Left lung (tissue), 10 donors: ENCODE results near the gene CRTC3. TPM values are rescaled to one million over a fixed set of nuclear protein-coding genes. Genes with fewer than 3 reads are reported as not detected.
A peak's percentile ranks its signal among the peaks of the same experiment; 100 is the strongest.

Source experiments
- ATAC-seq: fragments of 200-7000 bp; cut with Tn5 transposase; one replicate; pipeline ENCODE4 v1.9.1; 2020; ENCODE audit warnings: moderate library complexity
- DNase-seq, 4 donors: peaks; one replicate each; pipeline ENCODE4 v3.0.0-alpha.2; 2013 to 2020
- H3K27ac ChIP-seq, 2 donors: fragments of 200-600 bp; sonication (generic) in 1 of 2; one replicate each; pipeline versions ENCODE4 v1.5.0 to v1.8.0; 2020 to 2021
- H3K27me3 ChIP-seq, 2 donors: fragments of 200-600 bp; sonication (generic) in 1 of 2; one replicate each; pipeline versions ENCODE4 v1.5.0 to v1.8.0; 2020 to 2021
- H3K36me3 ChIP-seq, 2 donors: fragments of 200-600 bp; sonication (generic) in 1 of 2; one replicate each; pipeline versions ENCODE4 v1.5.0 to v1.8.0; 2020 to 2021
- H3K4me1 ChIP-seq, 2 donors: fragments of 200-600 bp; one replicate each; pipeline ENCODE4 v1.8.0; 2021
- H3K4me3 ChIP-seq, 2 donors: fragments of 200-600 bp; sonication (generic) in 1 of 2; one replicate each; pipeline versions ENCODE4 v1.5.0 to v1.8.0; 2020 to 2021; ENCODE audit warnings: mild to moderate bottlenecking in 1 of 2
- H3K9me3 ChIP-seq, 2 donors: fragments of 200-600 bp; sonication (generic) in 1 of 2; one replicate each; pipeline versions ENCODE4 v1.5.0 to v1.8.0; 2020 to 2021
- CTCF ChIP-seq, 2 donors: fragments of 200-600 bp; sonication (generic) in 1 of 2; IDR thresholded peaks; one replicate each; pipeline versions ENCODE4 v1.5.0 to v1.8.0; 2021; ENCODE audit warnings: antibody characterized with exemption in 2 of 2
- intact Hi-C, 2 donors: fragments of 100-400 bp; cut with DNase I; formaldehyde crosslinking; loops; one replicate each; pipeline versions ENCODE4 v1.11.2 to v1.14.2; 2022
- polyA plus RNA-seq, 6 donors: library from polyadenylated mRNA; unstranded; fragments of 120-200 nt; gene quantifications; one replicate each; pipeline ENCODE4 v1.2.1, GENCODE V29; 2013; ENCODE audit not compliant: insufficient read length in 6 of 6
- total RNA-seq, 2 donors: library from RNA; stranded (reverse); fragmentation: NEBNext Ultra II Directional; extraction: Animal tissue kit (Norgen Biotek cat#: 25700); gene quantifications; one replicate each; pipeline ENCODE4 v1.2.1, GENCODE V29; 2021
- donor health status: DM: no; HTN: yes; CAD: no.
- donor health status: DM: no; HTN: no; CAD: no.

Gene CRTC3
- total and polyA plus RNA-seq, 8 donors, result 33.0 to 45.2 (median 37.5) TPM

- ATAC-seq (peak; percentile 15), DNase-seq (peak in 2 of 4 donors; percentile 82 to 86)
- no peaks in the 10 kb centered on the region for H3K9me3 ChIP-seq
- H3K4me1 ChIP-seq, result peaks cover 37 to 79% of the 10 kb centered on the region in 2 donors
- peak overlapping the region; percentile 37 to 45 for H3K27ac ChIP-seq
- no peaks in the 10 kb centered on the region for H3K36me3 ChIP-seq
- intact Hi-C loops, result no loop called here
- H3K4me3 ChIP-seq, result no peak overlapping the region
- no peak for TF ChIP-seq CTCF (IDR thresholded peaks at IDR 0.05)
- no peaks in the 10 kb centered on the region for H3K27me3 ChIP-seq
These were observed 31.9 kb downstream of the CRTC3 start for GRCh38 chr15:90561344-90562244.

- TF ChIP-seq CTCF (IDR thresholded peaks at IDR 0.05), result no peak
- H3K4me3 ChIP-seq, result no peak overlapping the region
- peak overlapping the region; percentile 37 to 45 for H3K27ac ChIP-seq
- H3K36me3 ChIP-seq, result no peaks in the 10 kb centered on the region
- intact Hi-C loops, result no loop called here
- no peaks in the 10 kb centered on the region for H3K27me3 ChIP-seq
- no peaks in the 10 kb centered on the region for H3K9me3 ChIP-seq
- peaks cover 33 to 82% of the 10 kb centered on the region in 2 donors for H3K4me1 ChIP-seq
- ATAC-seq (no peak), DNase-seq (no peak)
These were observed 32.9 kb downstream of the CRTC3 start for GRCh38 chr15:90562669-90563068.

DNA sequence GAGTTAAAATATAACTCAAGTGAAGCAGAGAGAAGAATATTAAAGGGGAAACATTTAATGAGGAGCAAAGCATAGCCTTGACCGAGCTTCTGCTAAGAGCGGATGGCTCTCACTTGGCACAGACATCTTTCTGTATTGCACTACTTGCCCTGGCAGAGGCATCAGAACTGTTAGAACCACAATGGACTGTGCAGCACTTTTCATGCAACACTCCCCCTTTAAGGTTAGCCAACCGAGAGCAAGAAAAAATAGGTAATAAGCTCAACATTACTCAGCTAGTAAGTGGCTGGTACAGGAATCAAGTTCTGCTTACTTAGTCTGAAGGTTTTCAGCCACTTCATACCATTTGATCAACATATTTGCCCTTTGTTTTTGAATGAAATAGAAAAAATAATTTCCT, 33.7 kb downstream of the CRTC3 start:
- H3K4me1 ChIP-seq, result peaks cover 25 to 82% of the 10 kb centered on the region in 2 donors
- H3K36me3 ChIP-seq, result no peaks in the 10 kb centered on the region
- TF ChIP-seq CTCF (IDR thresholded peaks at IDR 0.05), result no peak
- DNase-seq, result no peak
- H3K9me3 ChIP-seq, result no peaks in the 10 kb centered on the region
- no peak overlapping the region for H3K4me3 ChIP-seq
- intact Hi-C loops, result no loop called here
- H3K27me3 ChIP-seq, result no peaks in the 10 kb centered on the region
- peak; percentile 16 for ATAC-seq
- peak overlapping the region; percentile 16 to 83 for H3K27ac ChIP-seq

- Histone ChIP-seq H3K4me3 (no peak overlapping the region), H3K9me3 (no peaks in the 10 kb centered on the region), H3K27me3 (no peaks in the 10 kb centered on the region), H3K4me1 (peaks cover 23 to 84% of the 10 kb centered on the region in 2 donors), H3K36me3 (no peaks in the 10 kb centered on the region), H3K27ac (peak overlapping the region; percentile 16 to 83)
- DNase-seq, result no peak
- ATAC-seq, result peak; percentile 12
- TF ChIP-seq CTCF (IDR thresholded peaks at IDR 0.05), result no peak
- intact Hi-C loops, result no loop called here
These were observed 34.3 kb downstream of the CRTC3 start for GRCh38 chr15:90564051-90564450.

GRCh38 chr15:90564590-90564989, 34.9 kb downstream of the CRTC3 start:
- no peak for ATAC-seq
- TF ChIP-seq CTCF (IDR thresholded peaks at IDR 0.05), result no peak
- H3K27me3 ChIP-seq, result no peaks in the 10 kb centered on the region
- H3K4me3 ChIP-seq, result no peak overlapping the region
- H3K27ac ChIP-seq, result peak overlapping the region; percentile 16 to 83
- DNase-seq, result no peak
- intact Hi-C loops, result no loop called here
- H3K9me3 ChIP-seq, result no peaks in the 10 kb centered on the region
- H3K4me1 ChIP-seq, result peaks cover 23 to 86% of the 10 kb centered on the region in 2 donors
- no peaks in the 10 kb centered on the region for H3K36me3 ChIP-seq
